Transverse colon (tissue), 4 donors: ENCODE data around the gene GAS5. TPM values are rescaled to one million over a fixed set of nuclear protein-coding genes. Genes with fewer than 3 reads are reported as not detected.
"Not testable (repeated sequence)": the region's sequence is repeated elsewhere in the genome, so short reads cannot be mapped to it uniquely, and the experiment has no call there.

ENCODE experiments used
- DNase-seq: peaks from one replicate; pipeline ENCODE4 v3.0.0-alpha.2; 2019
- H3K27ac ChIP-seq, 4 donors: fragments of 200-600 bp; sonication (generic); 2 replicates each; pipeline ENCODE4 v1.5.1; 2016 to 2018; ENCODE audit warnings: inconsistent platforms in 4 of 4
- H3K27me3 ChIP-seq: fragments of 200-600 bp; sonication (generic); 2 replicates; pipeline ENCODE4 v1.5.1; 2017; ENCODE audit warnings: inconsistent platforms
- H3K36me3 ChIP-seq, 4 donors: fragments of 200-600 bp; sonication (generic); 2 replicates each; pipeline ENCODE4 v1.5.1; 2017 to 2019; ENCODE audit warnings: inconsistent platforms in 4 of 4
- H3K4me1 ChIP-seq, 4 donors: fragments of 200-600 bp; sonication (generic); 2 replicates each; pipeline ENCODE4 v1.5.1; 2017 to 2020; ENCODE audit warnings: inconsistent platforms in 4 of 4
- H3K4me3 ChIP-seq, 4 donors: fragments of 200-600 bp; sonication (generic); 1 replicate in 1 of 4; 2 replicates in 3 of 4; pipeline versions ENCODE4 v1.5.1 to v1.6.1; 2017 to 2019; ENCODE audit warnings: inconsistent platforms in 4 of 4
- H3K9me3 ChIP-seq, 2 donors: fragments of 200-600 bp; sonication (generic); 2 replicates each; pipeline ENCODE4 v1.5.1; 2017 to 2019; ENCODE audit warnings: inconsistent platforms in 2 of 2
- EP300 ChIP-seq: sonication (generic); formaldehyde crosslinking; IDR thresholded peaks from one replicate; pipeline ENCODE4 v1.6.1; 2017; ENCODE audit warnings: antibody characterized with exemption, low read depth
- POLR2A ChIP-seq: fragments of 450-650 bp; IDR thresholded peaks from one replicate; pipeline ENCODE4 v1.6.1; 2016; ENCODE audit warnings: antibody characterized with exemption, mild to moderate bottlenecking, moderate library complexity
- POLR2AphosphoS5 ChIP-seq, 3 donors: sonication (generic); formaldehyde crosslinking; IDR thresholded peaks; one replicate each; pipeline ENCODE4 v1.6.1; 2016; ENCODE audit warnings: antibody characterized with exemption in 3 of 3
- WGBS, 2 donors: methylation state at CpG; one replicate each; pipeline ENCODE4 v1.1.5; 2018; ENCODE audit warnings: low coverage in 1 of 2; 5-methylcytosine and 5-hydroxymethylcytosine counted together
- in situ Hi-C, 4 donors: fragments of 200-750 bp; cut with MboI; loops; one replicate each; pipeline versions ENCODE4 v1.15.0 to v1.15.1; 2017; ENCODE audit warnings: low sequenced_read_pairs in 3 of 4, low pct_ligation_motif_present in 1 of 4, low pct_unique_long_range_greater_than_20kb in 1 of 4
- intact Hi-C: fragments of 100-400 bp; cut with DNase I; formaldehyde crosslinking; loops from one replicate; pipeline ENCODE4 v1.15.1; 2023; ENCODE audit warnings: low total_unique reads
- total RNA-seq, 4 donors: library from RNA; depleted of rRNA; stranded (reverse); fragments of >200 nt; gene quantifications; one replicate each; pipeline ENCODE4 v1.1.0, GENCODE V29; 2016
- TF ChIP-seq, protein P1 (sequence below), 5 experiments: fragments of 200-600 bp in 3 of 5; fragments of 450-650 bp in 2 of 5; sonication (generic) in 3 of 5; IDR thresholded peaks; 1 replicate in 2 of 5; 2 replicates in 3 of 5; pipeline ENCODE4 v1.5.1; 2016 to 2017; ENCODE audit warnings: antibody characterized with exemption in 5 of 5, inconsistent platforms in 3 of 5, mild to moderate bottlenecking in 2 of 5, moderate library complexity in 1 of 5

GAS5 gene
- total RNA-seq, 4 donors from 2014 or later = 82.7 to 435 (median 193) TPM

DNA sequence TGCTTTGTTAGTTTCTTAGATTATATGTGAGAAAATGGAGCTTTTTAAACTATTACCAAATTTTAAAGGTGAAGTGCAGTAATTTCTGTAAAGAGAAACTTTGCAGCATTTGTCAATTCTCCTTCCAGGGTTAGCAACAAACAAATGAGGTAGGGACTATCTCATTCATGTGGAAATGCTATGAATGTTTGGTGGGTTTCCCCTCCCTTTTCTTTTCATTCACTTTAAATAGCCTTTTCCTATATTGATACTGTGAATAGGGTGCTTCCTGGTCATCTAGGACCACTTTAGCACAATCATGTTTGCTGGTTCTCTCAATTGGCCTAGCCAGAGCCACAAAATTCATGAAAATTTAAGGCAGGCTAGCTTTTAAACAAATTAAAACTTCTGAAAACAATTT, 21.0 kb upstream of the GAS5 start:
- Histone ChIP-seq H3K4me3 (no peak overlapping the region), H3K9me3 (no peaks in the 10 kb centered on the region), H3K4me1 (no peaks in the 10 kb centered on the region), H3K27ac (no peak overlapping the region), H3K36me3 (peaks cover 0 to 11% (median 5%) of the 10 kb centered on the region in 4 donors), H3K27me3 (no peaks in the 10 kb centered on the region)
- in situ Hi-C loops (no loop called here), intact Hi-C loops (no loop called here)
- DNase-seq = no peak
- TF ChIP-seq EP300 (no peak), POLR2A (no peak), POLR2AphosphoS5 (IDR thresholded peaks at IDR 0.05) (no peak)
- TF ChIP-seq, protein P1, sequence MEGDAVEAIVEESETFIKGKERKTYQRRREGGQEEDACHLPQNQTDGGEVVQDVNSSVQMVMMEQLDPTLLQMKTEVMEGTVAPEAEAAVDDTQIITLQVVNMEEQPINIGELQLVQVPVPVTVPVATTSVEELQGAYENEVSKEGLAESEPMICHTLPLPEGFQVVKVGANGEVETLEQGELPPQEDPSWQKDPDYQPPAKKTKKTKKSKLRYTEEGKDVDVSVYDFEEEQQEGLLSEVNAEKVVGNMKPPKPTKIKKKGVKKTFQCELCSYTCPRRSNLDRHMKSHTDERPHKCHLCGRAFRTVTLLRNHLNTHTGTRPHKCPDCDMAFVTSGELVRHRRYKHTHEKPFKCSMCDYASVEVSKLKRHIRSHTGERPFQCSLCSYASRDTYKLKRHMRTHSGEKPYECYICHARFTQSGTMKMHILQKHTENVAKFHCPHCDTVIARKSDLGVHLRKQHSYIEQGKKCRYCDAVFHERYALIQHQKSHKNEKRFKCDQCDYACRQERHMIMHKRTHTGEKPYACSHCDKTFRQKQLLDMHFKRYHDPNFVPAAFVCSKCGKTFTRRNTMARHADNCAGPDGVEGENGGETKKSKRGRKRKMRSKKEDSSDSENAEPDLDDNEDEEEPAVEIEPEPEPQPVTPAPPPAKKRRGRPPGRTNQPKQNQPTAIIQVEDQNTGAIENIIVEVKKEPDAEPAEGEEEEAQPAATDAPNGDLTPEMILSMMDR (IDR thresholded peaks at IDR 0.05) = no peak

DNA sequence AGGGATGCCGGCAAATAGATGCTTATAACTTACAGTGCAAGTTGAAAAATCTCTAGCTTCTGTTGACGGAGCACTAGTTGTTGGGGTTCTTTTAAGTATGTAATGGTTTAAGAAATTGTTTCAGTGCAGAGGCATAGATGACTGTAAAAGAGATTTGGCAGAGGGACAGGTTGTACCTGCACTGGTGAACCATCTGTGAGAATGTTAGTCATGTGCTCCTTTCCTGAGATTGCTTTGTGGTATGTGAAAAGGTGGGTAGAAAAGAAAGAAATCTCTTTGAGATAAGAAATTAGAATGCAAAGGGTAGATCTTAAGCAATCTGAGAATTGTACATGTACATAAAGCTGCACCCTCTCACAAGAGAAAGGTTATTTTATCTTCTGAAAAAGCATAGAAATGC, 19.8 kb upstream of the GAS5 start:
- Histone ChIP-seq H3K36me3 (peaks cover 0 to 11% (median 5%) of the 10 kb centered on the region in 4 donors), H3K4me1 (no peaks in the 10 kb centered on the region), H3K27me3 (no peaks in the 10 kb centered on the region), H3K4me3 (no peak overlapping the region), H3K9me3 (no peaks in the 10 kb centered on the region), H3K27ac (no peak overlapping the region)
- 97 to 100% methylated on average over 2 of the region's 2 CpGs for WGBS, 2 donors
- intact Hi-C loops = no loop called here
- in situ Hi-C loops = no loop called here
- DNase-seq = no peak
- TF ChIP-seq POLR2AphosphoS5 (IDR thresholded peaks at IDR 0.05) = no peak

DNA sequence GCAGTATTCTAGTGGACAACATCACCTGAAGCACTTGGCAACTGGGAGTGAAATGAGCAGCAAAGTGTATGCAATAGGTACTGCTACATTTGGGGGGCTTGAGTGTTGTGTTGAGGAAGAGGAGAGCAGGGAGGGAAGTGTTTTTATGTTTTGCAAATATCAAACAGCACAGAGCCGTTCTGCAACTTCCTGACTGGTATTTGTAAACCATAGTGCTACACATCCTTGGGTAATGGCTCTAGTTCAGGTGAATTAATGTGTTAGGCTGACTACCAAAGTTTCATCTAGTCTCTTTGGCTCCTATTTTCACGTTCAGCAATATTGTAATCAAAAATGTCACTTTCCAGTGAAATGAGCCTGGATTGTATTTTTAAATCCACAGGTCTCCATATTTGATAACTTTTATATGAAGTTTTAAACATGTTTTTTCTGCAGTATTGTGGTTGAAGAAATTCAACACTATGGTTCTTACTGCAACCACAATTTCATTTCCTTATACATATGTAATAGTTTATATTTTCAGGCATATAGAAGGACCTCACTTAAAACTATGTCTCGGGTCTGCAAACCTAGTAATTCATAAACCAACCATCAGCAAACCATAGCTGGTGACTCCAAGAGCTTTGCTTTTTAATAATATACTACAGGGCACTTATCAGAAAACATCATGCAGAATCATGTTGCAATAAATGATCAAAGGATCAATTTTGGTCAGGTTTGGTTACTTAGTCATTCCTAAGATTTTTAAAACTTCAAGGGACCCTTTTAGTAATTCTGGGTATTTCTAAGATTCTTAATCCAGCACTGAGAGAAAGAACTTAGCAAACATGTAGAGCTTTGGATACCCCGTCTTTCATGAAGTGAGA, 19.2 kb upstream of the GAS5 start:
- in situ Hi-C loops (no loop called here), intact Hi-C loops (no loop called here)
- H3K27ac ChIP-seq = no peak overlapping the region
- H3K9me3 ChIP-seq = no peaks in the 10 kb centered on the region
- TF ChIP-seq POLR2AphosphoS5 (IDR thresholded peaks at IDR 0.05) (no peak), EP300 (no peak), POLR2A (no peak)
- TF ChIP-seq, protein P1 (IDR thresholded peaks at IDR 0.05) = no peak
- H3K4me3 ChIP-seq = no peak overlapping the region
- 84 to 93% methylated on average over 3 to 4 of the region's 4 CpGs for WGBS, 2 donors
- H3K4me1 ChIP-seq = no peaks in the 10 kb centered on the region
- DNase-seq = no peak
- no peaks in the 10 kb centered on the region for H3K27me3 ChIP-seq
- H3K36me3 ChIP-seq = peaks cover 0 to 11% (median 5%) of the 10 kb centered on the region in 4 donors

DNA sequence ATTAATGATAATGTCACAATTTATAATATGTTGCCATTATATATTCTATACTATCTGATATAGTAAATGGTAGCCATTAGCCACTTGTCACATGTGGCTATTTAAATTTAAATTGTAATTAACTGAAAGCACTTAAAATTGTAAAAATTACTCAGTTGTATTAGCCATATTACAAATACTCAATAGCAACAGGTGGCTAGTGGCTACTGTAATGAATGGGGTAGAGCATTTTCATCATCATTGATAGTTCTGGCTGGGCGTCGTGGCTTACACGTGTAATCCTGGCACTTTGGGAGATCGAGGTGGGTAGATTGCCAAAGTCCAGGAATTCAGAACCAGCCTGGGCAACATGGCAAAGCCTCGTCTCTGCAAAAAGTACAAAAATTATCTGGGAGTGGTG, 16.9 kb upstream of the GAS5 start:
- 96% methylated on average over 5 of the region's 5 CpGs; no CpG with 5 or more reads in 1 of the 2 donors for WGBS, 2 donors
- Histone ChIP-seq H3K27ac (no peak overlapping the region), H3K4me3 (no peak overlapping the region), H3K27me3 (no peaks in the 10 kb centered on the region), H3K36me3 (peaks cover 0 to 11% (median 5%) of the 10 kb centered on the region in 4 donors), H3K9me3 (no peaks in the 10 kb centered on the region), H3K4me1 (no peaks in the 10 kb centered on the region)
- intact Hi-C loops (no loop called here), in situ Hi-C loops (no loop called here)
- DNase-seq = no peak
- TF ChIP-seq POLR2A = no peak
- TF ChIP-seq EP300 = no peak
- TF ChIP-seq POLR2AphosphoS5 (IDR thresholded peaks at IDR 0.05) = no peak
- TF ChIP-seq, protein P1 (IDR thresholded peaks at IDR 0.05) = no peak

DNA sequence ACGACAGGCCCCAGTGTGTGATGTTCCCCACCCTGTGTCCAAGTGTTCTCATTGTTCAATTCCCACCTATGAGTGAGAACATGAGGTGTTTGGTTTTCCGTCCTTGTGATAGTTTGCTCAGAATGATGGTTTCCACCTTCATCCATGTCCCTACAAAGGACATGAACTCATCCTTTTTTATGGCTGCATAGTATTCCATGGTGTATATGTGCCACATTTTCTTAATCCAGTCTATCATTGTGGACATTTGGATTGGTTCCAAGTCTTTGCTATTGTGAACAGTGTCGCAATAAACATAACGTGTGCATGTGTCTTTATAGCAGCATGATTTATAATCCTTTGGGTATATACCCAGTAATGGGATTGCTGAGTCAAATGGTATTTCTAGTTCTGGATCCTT, 13.3 kb upstream of the GAS5 start:
- in situ Hi-C loops, H3K36me3 ChIP-seq, H3K9me3 ChIP-seq, H3K27ac ChIP-seq, DNase-seq, H3K4me1 ChIP-seq, H3K27me3 ChIP-seq, intact Hi-C loops, H3K4me3 ChIP-seq: not testable (repeated sequence)
- 88 to 90% methylated on average over 3 to 4 of the region's 4 CpGs for WGBS, 2 donors
